Adrenal gland (tissue), 12 donors: ENCODE measurements around the gene CAMK1. TPM values are rescaled to one million over a fixed set of nuclear protein-coding genes. Genes with fewer than 3 reads are reported as not detected.

Source experiments
- DNase-seq, 7 donors: peaks; one replicate each; pipeline ENCODE4 v3.0.0-alpha.2; 2019 to 2020
- H3K27ac ChIP-seq, 5 donors: fragments of 200-600 bp; sonication (generic) in 4 of 5; 1 replicate in 3 of 5; 2 replicates in 2 of 5; pipeline versions ENCODE4 v1.5.1 to v1.8.0; 2016 to 2020; ENCODE audit warnings: mild to moderate bottlenecking in 1 of 5
- H3K27me3 ChIP-seq: fragments of 200-600 bp; 2 replicates; pipeline ENCODE4 v1.8.0; 2021
- H3K36me3 ChIP-seq, 2 donors: fragments of 200-600 bp; replicated peaks in 1 of 2; 1 replicate in 1 of 2; 2 replicates in 1 of 2; pipeline versions ENCODE4 v1.5.1 to v1.8.0; 2018 to 2022
- H3K4me1 ChIP-seq, 2 donors: fragments of 200-600 bp; replicated peaks in 1 of 2; 1 replicate in 1 of 2; 2 replicates in 1 of 2; pipeline versions ENCODE4 v1.5.1 to v1.8.0; 2018 to 2021
- H3K4me3 ChIP-seq, 4 donors: fragments of 200-600 bp; sonication (generic) in 3 of 4; one replicate each; pipeline ENCODE4 v1.5.1; 2016 to 2018
- H3K9me3 ChIP-seq, 3 donors: fragments of 200-600 bp; sonication (generic) in 1 of 3; replicated peaks in 1 of 3; 1 replicate in 2 of 3; 2 replicates in 1 of 3; pipeline versions ENCODE4 v1.5.1 to v1.8.0; 2016 to 2021
- POLR2A ChIP-seq, 2 donors: fragments of 450-650 bp; IDR thresholded peaks; one replicate each; pipeline ENCODE4 v1.6.1; 2017; ENCODE audit warnings: antibody characterized with exemption in 2 of 2, mild to moderate bottlenecking in 2 of 2, moderate library complexity in 1 of 2
- WGBS, 4 donors: extraction: QIAGEN DNeasy Blood & Tissue Kit in 2 of 4; methylation state at CpG; one replicate each; pipeline versions ENCODE4 v1.1.5 to v1.1.7; 2013 to 2017; 5-methylcytosine and 5-hydroxymethylcytosine counted together
- intact Hi-C, 2 donors: fragments of 100-400 bp; cut with DNase I; formaldehyde crosslinking; loops; one replicate each; pipeline versions ENCODE4 v1.14.1 to v1.15.0; 2022 to 2023
- polyA plus RNA-seq, 3 donors: library from polyadenylated mRNA; stranded (reverse); fragments of 200-250 nt in 2 of 3; fragments of 350-450 nt in 1 of 3; fragmentation: Illumina TruSeq in 1 of 3; extraction: RNeasy Lipid Tissue Mini Kit (QIAGEN cat#74804) in 1 of 3; gene quantifications; one replicate each; pipeline ENCODE4 v1.2.3, GENCODE V29; 2013 to 2014
- total RNA-seq, 9 donors: library from RNA; depleted of rRNA in 4 of 9; stranded (reverse); fragments of >200 nt in 4 of 9; fragments of 120-200 nt in 1 of 9; fragmentation: NEBNext Ultra II Directional in 1 of 9; extraction: Animal tissue kit (Norgen Biotek cat#: 25700) in 1 of 9; gene quantifications; one replicate each; pipeline versions ENCODE4 v1.1.0 to v1.2.4, GENCODE V29; 2013 to 2023
- TF ChIP-seq, protein P1 (sequence below), 6 experiments: fragments of 450-650 bp in 4 of 6; fragments of 200-600 bp in 2 of 6; sonication (generic) in 1 of 6; IDR thresholded peaks; 1 replicate in 5 of 6; 2 replicates in 1 of 6; pipeline versions ENCODE4 v1.5.1 to v1.8.0; 2016 to 2021; ENCODE audit warnings: antibody characterized with exemption in 6 of 6, mild to moderate bottlenecking in 2 of 6, moderate library complexity in 1 of 6
- donor health status: healthy with polysubstance abuse.
- donor health status: Bipolar disorder and iron deficiency.
- donor health status: DM: yes; HTN: yes; CAD: no.
- donor health status: DM: no; HTN: no; CAD: no.
- donor health status: DM: no; HTN: no; CAD: no.
- donor health status: DM: yes; HTN: yes; CAD: no.

Gene CAMK1
- total and polyA plus RNA-seq, 12 donors = 12.7 to 281 (median 176) TPM

GRCh38 chr3:9781551-9781950 lies 11.8 kb upstream of the CAMK1 start:
- no peak for DNase-seq
- Histone ChIP-seq H3K4me3 (no peak overlapping the region), H3K4me1 (peaks cover 51 to 77% of the 10 kb centered on the region in 2 donors), H3K27ac (peak overlapping the region in 3 of 5 donors; percentile 57 to 72 (median 72)), H3K36me3 (peaks cover 0 to 48% of the 10 kb centered on the region in 2 donors), H3K27me3 (no peaks in the 10 kb centered on the region), H3K9me3 (no peaks in the 10 kb centered on the region)
- intact Hi-C loops = no loop called here
- TF ChIP-seq POLR2A (IDR thresholded peaks at IDR 0.05) = no peak
- TF ChIP-seq, protein P1, sequence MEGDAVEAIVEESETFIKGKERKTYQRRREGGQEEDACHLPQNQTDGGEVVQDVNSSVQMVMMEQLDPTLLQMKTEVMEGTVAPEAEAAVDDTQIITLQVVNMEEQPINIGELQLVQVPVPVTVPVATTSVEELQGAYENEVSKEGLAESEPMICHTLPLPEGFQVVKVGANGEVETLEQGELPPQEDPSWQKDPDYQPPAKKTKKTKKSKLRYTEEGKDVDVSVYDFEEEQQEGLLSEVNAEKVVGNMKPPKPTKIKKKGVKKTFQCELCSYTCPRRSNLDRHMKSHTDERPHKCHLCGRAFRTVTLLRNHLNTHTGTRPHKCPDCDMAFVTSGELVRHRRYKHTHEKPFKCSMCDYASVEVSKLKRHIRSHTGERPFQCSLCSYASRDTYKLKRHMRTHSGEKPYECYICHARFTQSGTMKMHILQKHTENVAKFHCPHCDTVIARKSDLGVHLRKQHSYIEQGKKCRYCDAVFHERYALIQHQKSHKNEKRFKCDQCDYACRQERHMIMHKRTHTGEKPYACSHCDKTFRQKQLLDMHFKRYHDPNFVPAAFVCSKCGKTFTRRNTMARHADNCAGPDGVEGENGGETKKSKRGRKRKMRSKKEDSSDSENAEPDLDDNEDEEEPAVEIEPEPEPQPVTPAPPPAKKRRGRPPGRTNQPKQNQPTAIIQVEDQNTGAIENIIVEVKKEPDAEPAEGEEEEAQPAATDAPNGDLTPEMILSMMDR (IDR thresholded peaks at IDR 0.05) = no peak
- 10 to 28% (median 20%) methylated on average over 1 of the region's 1 CpG for WGBS, 4 donors

DNA sequence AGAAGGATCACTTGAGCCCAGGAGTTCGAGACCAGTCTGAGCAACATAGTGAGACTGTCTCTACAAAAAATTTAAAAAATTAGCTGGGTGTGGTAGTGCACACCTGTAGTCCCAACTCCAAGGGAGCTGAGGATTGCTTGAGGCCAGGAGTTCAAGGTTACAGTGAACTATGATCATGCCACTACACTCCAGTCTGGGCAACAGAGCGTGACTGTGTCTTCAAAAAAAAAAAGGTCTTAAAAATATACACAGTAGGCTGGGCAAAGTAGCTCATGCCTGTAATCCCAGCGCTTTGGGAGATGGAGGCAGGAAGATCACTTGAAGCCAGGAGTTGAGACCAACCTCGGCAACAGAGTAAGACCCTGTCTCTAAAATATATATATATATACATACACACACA lies 11.2 kb upstream of the CAMK1 start:
- H3K27me3 ChIP-seq = no peaks in the 10 kb centered on the region
- peak overlapping the region; percentile 21 to 72 (median 49) for H3K27ac ChIP-seq
- H3K9me3 ChIP-seq = no peaks in the 10 kb centered on the region
- DNase-seq = no peak
- H3K36me3 ChIP-seq = peaks cover 0 to 43% of the 10 kb centered on the region in 2 donors
- H3K4me3 ChIP-seq = no peak overlapping the region
- 69 to 78% (median 71%) methylated on average over 4 of the region's 4 CpGs for WGBS, 4 donors
- intact Hi-C loops = no loop called here
- TF ChIP-seq POLR2A (IDR thresholded peaks at IDR 0.05) = no peak
- H3K4me1 ChIP-seq = peaks cover 45 to 71% of the 10 kb centered on the region in 2 donors

DNA sequence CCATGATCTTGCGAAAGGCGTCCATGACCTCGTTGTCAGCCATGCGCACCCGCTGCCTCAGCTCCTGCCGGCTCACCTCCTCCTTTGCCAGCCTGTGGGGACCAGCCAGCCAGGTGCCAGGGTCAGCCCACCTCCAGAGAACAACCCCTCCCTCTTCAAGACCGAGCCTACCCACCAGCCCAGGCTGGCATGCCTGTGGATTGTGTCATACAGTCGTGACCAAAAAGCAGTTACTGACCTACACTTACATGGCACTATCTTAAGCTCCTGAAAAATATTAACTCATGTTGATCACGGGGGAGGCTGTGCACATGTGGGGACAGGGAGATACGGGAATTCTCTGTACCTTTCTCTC lies 10.7 kb upstream of the CAMK1 start:
- TF ChIP-seq, protein P1 (IDR thresholded peaks at IDR 0.05) = no peak
- TF ChIP-seq POLR2A (IDR thresholded peaks at IDR 0.05) = no peak
- Histone ChIP-seq H3K4me3 (no peak overlapping the region), H3K9me3 (no peaks in the 10 kb centered on the region), H3K36me3 (peaks cover 0 to 41% of the 10 kb centered on the region in 2 donors), H3K27ac (peak overlapping the region; percentile 21 to 72 (median 49)), H3K27me3 (no peaks in the 10 kb centered on the region), H3K4me1 (peaks cover 41 to 67% of the 10 kb centered on the region in 2 donors)
- intact Hi-C loops = no loop called here
- 52 to 64% (median 59%) methylated on average over 6 to 10 of the region's 10 CpGs for WGBS, 4 donors
- DNase-seq = peak in 2 of 7 donors; percentile 38 to 49

DNA sequence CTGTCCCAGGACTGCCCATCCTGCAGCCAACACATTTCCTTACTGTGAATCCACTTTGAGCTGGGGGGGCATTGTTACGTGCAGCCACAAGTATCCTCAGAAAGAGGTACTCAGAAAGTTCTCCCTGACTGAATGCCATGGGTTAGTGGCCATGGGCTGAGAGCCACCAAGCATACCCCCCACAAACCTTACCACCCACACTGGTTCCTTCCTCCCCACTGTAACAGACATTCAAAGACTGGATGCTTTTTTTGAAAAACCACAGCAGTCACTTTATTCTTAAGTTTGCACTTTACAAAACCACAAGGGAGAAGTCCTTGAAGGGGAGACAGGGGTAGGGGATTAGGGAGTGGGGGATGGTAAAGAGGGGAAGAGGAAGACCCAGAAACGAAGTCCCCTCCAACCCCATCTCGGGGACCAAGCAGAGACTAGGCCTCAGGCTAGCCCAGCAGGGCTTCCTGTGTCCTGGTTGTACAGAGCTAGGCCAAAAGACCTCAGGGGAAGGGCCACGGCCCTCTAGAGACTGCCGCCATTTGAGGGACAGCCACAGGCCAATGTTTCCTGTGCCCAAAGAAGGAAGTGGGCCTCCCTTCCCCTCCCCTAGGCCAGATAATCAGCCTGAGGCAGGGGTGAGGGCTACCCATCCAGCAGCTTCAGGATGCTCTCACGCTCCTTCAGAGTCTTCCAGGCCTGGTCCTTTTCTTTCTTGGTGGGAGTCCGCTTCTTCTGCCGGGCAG lies 10.1 kb upstream of the CAMK1 start:
- Histone ChIP-seq H3K4me1 (peaks cover 35 to 65% of the 10 kb centered on the region in 2 donors), H3K27ac (peak overlapping the region in 4 of 5 donors; percentile 37 to 72 (median 60)), H3K9me3 (no peaks in the 10 kb centered on the region), H3K27me3 (no peaks in the 10 kb centered on the region), H3K4me3 (no peak overlapping the region), H3K36me3 (peaks cover 0 to 36% of the 10 kb centered on the region in 2 donors)
- intact Hi-C loops = no loop called here
- 54 to 73% (median 66%) methylated on average over 4 to 8 of the region's 8 CpGs for WGBS, 4 donors
- TF ChIP-seq POLR2A (IDR thresholded peaks at IDR 0.05) = no peak
- TF ChIP-seq, protein P1 (IDR thresholded peaks at IDR 0.05) = no peak
- no peak for DNase-seq
